ENCODE measurements around the gene KCNT2.

The KCNT2 gene

GRCh38 chr1:196323869-196324268 is 284.4 kb downstream of the KCNT2 start:
- TF ChIP-seq, protein P1, sequence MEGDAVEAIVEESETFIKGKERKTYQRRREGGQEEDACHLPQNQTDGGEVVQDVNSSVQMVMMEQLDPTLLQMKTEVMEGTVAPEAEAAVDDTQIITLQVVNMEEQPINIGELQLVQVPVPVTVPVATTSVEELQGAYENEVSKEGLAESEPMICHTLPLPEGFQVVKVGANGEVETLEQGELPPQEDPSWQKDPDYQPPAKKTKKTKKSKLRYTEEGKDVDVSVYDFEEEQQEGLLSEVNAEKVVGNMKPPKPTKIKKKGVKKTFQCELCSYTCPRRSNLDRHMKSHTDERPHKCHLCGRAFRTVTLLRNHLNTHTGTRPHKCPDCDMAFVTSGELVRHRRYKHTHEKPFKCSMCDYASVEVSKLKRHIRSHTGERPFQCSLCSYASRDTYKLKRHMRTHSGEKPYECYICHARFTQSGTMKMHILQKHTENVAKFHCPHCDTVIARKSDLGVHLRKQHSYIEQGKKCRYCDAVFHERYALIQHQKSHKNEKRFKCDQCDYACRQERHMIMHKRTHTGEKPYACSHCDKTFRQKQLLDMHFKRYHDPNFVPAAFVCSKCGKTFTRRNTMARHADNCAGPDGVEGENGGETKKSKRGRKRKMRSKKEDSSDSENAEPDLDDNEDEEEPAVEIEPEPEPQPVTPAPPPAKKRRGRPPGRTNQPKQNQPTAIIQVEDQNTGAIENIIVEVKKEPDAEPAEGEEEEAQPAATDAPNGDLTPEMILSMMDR (IDR thresholded peaks at IDR 0.05; ENCODE audit: insufficient read depth, low read depth, low read length, missing control alignments), result no peak
- no peak for DNase-seq (ENCODE audit: low read depth)
- no peak overlapping the region for H3K4me3 ChIP-seq (ENCODE audit: low read depth, low read length)

DNA sequence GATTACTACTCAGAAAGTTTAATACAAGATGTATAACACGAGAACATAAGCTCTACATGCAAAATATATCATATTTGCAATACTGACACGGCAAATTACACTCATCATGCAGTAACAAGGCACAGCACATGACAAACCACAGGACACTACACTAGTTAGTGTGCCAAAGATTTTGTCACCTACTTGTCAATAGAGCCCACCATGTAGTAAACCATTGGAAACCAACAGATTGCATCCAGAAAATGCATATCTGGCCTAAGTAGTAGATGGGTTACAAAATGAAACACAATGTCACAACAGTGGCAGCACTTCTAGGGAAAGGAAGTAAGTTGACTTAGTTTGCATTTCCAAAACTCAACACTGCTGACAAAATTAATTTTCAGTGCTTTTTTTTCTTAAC is 288.9 kb downstream of the KCNT2 start:
- no peak overlapping the region for H3K4me3 ChIP-seq (ENCODE audit: low read depth, low read length)
- TF ChIP-seq, protein P1 (IDR thresholded peaks at IDR 0.05; ENCODE audit: insufficient read depth, low read depth, low read length, missing control alignments), result no peak
- no peak for DNase-seq (ENCODE audit: low read depth)

DNA sequence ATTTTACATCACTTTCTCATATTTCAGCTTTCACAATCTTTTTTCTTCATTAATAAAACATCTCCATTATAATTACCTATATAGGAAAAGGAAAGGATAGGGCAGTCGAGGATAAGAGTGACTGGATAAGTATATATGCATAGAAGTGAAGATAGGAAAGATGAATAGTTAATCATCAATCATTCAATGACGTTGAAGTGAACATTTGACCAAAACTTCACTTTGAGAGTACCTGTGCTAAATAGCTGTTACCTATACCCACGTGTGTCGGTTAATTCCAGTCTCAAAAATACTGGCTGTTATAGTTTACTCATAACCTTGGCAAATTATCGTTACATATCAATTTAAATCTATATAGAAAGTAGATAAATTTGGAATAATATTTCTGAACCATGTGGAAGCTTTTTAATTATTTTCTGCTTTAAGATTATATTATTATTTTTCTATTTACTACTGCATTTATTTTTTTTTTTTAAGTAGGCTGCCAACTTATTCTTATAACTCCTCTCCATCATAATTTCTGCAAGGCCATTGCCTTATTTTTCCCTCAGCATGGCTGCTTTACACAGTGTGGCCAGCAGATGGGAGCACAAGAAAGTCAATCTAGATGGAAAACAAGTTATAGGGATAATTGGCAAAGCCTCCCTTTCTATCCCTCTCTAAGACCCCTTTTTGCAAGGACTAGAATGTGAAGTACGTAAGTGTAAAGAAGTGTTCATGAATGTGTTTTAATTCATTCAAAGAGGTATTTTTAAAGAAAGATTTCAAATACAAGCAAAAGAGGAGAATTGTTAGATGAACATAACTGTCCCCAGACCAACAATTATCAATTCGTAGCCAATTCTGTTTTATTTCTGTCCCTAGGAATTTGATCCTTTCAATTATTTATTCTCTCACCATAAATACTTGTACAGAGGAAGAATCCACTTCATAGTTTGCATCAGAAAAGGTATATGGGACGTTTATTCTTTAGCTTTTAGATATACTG is 290.4 kb downstream of the KCNT2 start:
- H3K4me3 ChIP-seq (ENCODE audit: low read depth, low read length), result no peak overlapping the region
- peak; percentile 11 for DNase-seq (ENCODE audit: low read depth)
- TF ChIP-seq, protein P1 (IDR thresholded peaks at IDR 0.05; ENCODE audit: insufficient read depth, low read depth, low read length, missing control alignments), result no peak

GRCh38 chr1:196312739-196313138 is 295.5 kb downstream of the KCNT2 start:
- TF ChIP-seq, protein P1 (IDR thresholded peaks at IDR 0.05; ENCODE audit: insufficient read depth, low read depth, low read length, missing control alignments), result no peak
- no peak for DNase-seq (ENCODE audit: low read depth)
- no peak overlapping the region for H3K4me3 ChIP-seq (ENCODE audit: low read depth, low read length)

DNA sequence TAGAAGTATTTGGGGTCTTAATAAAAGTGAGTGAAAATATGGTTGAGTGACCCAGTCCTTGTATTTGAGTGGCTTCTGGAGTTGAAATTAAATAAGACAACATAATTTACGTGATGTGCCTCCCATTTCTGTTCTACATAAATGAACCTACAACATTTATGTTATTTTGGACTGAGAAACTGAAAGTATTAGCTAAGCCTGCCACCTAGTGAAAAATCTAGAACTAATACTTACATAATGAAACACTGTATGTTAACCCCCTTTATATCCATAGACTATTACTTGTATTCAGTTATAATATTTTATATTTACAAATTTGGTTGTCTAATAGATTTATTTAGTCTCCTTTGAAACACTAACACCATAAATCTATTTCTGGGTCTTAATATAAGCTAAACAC is 298.9 kb downstream of the KCNT2 start:
- TF ChIP-seq, protein P1 (IDR thresholded peaks at IDR 0.05; ENCODE audit: insufficient read depth, low read depth, low read length, missing control alignments), result peak; percentile 19
- peak; percentile 26 for DNase-seq (ENCODE audit: low read depth)
- no peak overlapping the region for H3K4me3 ChIP-seq (ENCODE audit: low read depth, low read length)

DNA sequence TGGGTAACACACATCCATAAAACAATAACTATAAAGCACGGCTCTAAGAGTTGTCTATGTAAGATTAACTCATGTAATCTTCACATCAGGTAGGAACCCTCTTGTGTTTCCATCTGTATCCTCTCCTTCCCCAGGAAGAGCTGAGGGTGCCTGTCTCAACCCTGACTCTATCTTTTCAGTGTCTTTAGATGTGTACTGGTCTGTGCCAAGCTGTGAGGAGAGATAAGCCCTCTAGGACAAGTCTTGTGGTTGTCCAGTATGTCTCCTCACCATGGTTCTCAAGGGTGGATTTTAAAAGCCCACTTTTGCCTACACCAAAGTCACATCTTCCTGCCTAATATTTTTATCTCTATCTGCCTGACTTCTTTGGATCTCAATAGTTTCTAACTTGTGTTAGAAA is 300.1 kb downstream of the KCNT2 start:
- TF ChIP-seq, protein P1 (IDR thresholded peaks at IDR 0.05; ENCODE audit: insufficient read depth, low read depth, low read length, missing control alignments), result no peak
- H3K4me3 ChIP-seq (ENCODE audit: low read depth, low read length), result no peak overlapping the region
- no peak for DNase-seq (ENCODE audit: low read depth)

Measured in GM12865 (cell line).